ENCODE data around the gene CACNA1C.
"Not testable (repeated sequence)": the region's sequence is repeated elsewhere in the genome, so short reads cannot be mapped to it uniquely, and the experiment has no call there.

Gene CACNA1C

DNA sequence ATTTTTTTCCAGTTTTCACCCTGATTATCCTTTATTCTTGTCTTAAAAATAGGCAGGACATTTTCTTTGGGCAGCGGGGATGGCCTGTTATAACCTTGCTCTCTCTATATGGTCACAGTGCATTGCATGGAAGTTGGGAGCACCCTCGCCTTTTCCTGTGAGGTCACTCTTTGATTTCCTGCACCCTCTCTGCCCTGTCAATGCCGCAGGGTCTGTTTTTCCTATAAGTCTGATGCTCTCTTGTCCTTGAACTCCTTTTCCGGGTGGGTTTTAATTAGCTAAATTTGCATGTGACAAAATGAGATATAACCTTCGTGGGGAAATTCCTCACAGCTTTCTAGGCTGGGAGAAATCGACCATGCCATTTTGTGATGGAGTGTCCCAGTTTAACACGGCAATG is 194.3 kb downstream of the CACNA1C start:
- Histone ChIP-seq H3K27me3 (ENCODE audit: control insufficient read depth in 2 of 2, insufficient read depth in 2 of 2, low read length in 2 of 2) (no peaks in the 10 kb centered on the region), H3K9ac (ENCODE audit: low read depth in 1 of 2, low read length in 2 of 2) (no peak overlapping the region), H3K9me3 (ENCODE audit: control insufficient read depth in 2 of 2, low read length in 2 of 2) (no peaks in the 10 kb centered on the region), H3K27ac (ENCODE audit: low read depth in 2 of 2, low read length in 2 of 2) (no peak overlapping the region), H3K4me3 (ENCODE audit: low read length in 2 of 2) (no peak overlapping the region), H3K4me1 (ENCODE audit: control insufficient read depth in 2 of 2, insufficient read depth in 2 of 2, low read length in 2 of 2) (no peaks in the 10 kb centered on the region), H3K36me3 (ENCODE audit: control insufficient read depth in 2 of 2, insufficient read depth in 2 of 2, low read length in 2 of 2) (no peaks in the 10 kb centered on the region)

DNA sequence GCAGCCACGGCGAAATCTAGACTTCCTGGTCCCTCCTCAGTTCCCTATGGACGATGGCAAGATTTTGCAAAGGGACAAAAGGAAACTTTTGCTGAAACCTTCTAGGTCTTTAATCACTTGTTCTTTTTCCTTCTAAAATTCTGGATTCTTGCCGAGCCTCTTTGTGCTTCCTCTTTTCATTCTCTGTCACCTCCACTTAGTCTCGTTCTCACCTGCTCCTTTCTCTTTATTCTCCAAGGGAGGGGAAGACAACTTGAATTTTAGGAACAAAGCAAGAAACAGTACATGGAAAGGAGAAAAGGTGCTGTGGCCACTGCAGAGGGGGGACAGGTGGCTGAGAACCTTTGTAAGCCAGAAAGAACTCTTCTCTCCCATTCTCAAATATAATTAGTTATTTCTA is 194.8 kb downstream of the CACNA1C start:
- Histone ChIP-seq H3K27me3 (ENCODE audit: control insufficient read depth in 2 of 2, insufficient read depth in 2 of 2, low read length in 2 of 2) (no peaks in the 10 kb centered on the region), H3K36me3 (ENCODE audit: control insufficient read depth in 2 of 2, insufficient read depth in 2 of 2, low read length in 2 of 2) (no peaks in the 10 kb centered on the region), H3K4me1 (ENCODE audit: control insufficient read depth in 2 of 2, insufficient read depth in 2 of 2, low read length in 2 of 2) (no peaks in the 10 kb centered on the region), H3K9ac (ENCODE audit: low read depth in 1 of 2, low read length in 2 of 2) (no peak overlapping the region), H3K9me3 (ENCODE audit: control insufficient read depth in 2 of 2, low read length in 2 of 2) (no peaks in the 10 kb centered on the region), H3K27ac (ENCODE audit: low read depth in 2 of 2, low read length in 2 of 2) (no peak overlapping the region), H3K4me3 (ENCODE audit: low read length in 2 of 2) (no peak overlapping the region)

DNA sequence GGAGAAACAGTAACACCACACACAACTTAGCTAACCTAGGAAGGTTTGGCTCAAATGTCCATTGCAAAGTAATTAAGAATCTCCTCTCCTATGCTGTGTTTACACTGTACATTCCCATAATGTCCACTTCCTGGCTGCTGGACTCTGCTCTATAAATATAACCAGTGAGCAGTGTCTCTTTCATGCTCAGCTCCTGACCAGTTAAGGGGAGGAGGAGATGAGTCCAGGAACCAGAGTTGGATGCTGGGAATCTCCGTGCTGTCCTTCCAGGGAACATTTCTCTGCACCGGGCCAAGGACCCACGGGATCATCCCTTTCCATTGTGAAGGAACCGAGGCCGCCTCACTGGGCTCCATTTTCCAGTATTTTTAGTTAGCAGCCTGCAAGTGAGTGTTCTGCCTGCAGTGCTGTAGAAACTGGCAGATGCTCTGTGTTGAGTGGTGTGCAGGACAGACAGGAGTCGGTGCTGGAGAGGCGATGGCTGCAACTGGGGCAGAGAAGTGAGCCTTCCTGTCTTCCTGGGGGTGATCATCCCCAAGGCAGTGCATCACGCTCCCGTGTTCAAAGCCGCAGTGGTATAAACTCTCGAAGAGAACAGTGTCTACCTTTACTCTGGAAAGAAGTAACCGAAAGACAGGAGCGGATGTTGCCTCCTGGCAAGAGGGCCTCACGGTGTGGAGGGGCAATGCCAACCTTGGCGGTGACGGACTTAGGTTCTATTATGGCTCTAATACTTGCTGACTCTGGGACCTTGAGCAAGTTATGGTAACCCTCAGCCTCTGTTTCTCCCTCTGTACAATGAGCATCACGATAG is 195.5 kb downstream of the CACNA1C start:
- no peaks in the 10 kb centered on the region for H3K27me3 ChIP-seq (ENCODE audit: control insufficient read depth in 2 of 2, insufficient read depth in 2 of 2, low read length in 2 of 2)
- H3K9me3 ChIP-seq (ENCODE audit: control insufficient read depth in 2 of 2, low read length in 2 of 2), result no peaks in the 10 kb centered on the region
- no peaks in the 10 kb centered on the region for H3K4me1 ChIP-seq (ENCODE audit: control insufficient read depth in 2 of 2, insufficient read depth in 2 of 2, low read length in 2 of 2)
- no peaks in the 10 kb centered on the region for H3K36me3 ChIP-seq (ENCODE audit: control insufficient read depth in 2 of 2, insufficient read depth in 2 of 2, low read length in 2 of 2)
- no peak overlapping the region for H3K9ac ChIP-seq (ENCODE audit: low read depth in 1 of 2, low read length in 2 of 2)
- H3K4me3 ChIP-seq (ENCODE audit: low read length in 2 of 2), result no peak overlapping the region
- H3K27ac ChIP-seq (ENCODE audit: low read depth in 2 of 2, low read length in 2 of 2), result peak overlapping the region; percentile 2 to 49

DNA sequence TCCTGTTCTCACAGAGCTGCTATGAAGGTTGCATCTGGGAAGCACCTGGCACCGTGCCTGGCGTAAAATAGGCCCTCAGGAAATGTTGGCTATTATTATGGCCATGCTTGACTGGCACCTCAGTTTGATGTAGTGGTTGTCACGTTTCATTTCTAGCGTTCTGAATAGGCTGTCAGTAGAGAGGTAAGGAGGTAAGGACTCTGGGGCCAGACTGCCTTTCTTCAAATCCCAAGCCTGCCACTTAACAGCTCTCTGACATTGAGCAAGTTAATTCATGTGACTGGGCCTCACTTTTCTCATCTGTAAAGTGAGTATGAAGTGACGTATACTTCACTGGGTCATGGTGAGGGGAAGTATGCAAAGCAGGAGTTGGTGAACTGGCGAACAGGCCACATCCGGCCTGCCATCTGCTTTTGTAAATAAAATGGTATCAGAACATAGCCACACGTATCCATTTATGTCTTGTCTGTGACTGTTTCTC is 196.2 kb downstream of the CACNA1C start:
- no peaks in the 10 kb centered on the region for H3K27me3 ChIP-seq (ENCODE audit: control insufficient read depth in 2 of 2, insufficient read depth in 2 of 2, low read length in 2 of 2)
- H3K9me3 ChIP-seq (ENCODE audit: control insufficient read depth in 2 of 2, low read length in 2 of 2), result no peaks in the 10 kb centered on the region
- no peaks in the 10 kb centered on the region for H3K36me3 ChIP-seq (ENCODE audit: control insufficient read depth in 2 of 2, insufficient read depth in 2 of 2, low read length in 2 of 2)
- no peaks in the 10 kb centered on the region for H3K4me1 ChIP-seq (ENCODE audit: control insufficient read depth in 2 of 2, insufficient read depth in 2 of 2, low read length in 2 of 2)
- H3K9ac ChIP-seq (ENCODE audit: low read depth in 1 of 2, low read length in 2 of 2), result no peak overlapping the region
- no peak overlapping the region for H3K4me3 ChIP-seq (ENCODE audit: low read length in 2 of 2)
- H3K27ac ChIP-seq (ENCODE audit: low read depth in 2 of 2, low read length in 2 of 2), result peak overlapping the region; percentile 2 to 49

DNA sequence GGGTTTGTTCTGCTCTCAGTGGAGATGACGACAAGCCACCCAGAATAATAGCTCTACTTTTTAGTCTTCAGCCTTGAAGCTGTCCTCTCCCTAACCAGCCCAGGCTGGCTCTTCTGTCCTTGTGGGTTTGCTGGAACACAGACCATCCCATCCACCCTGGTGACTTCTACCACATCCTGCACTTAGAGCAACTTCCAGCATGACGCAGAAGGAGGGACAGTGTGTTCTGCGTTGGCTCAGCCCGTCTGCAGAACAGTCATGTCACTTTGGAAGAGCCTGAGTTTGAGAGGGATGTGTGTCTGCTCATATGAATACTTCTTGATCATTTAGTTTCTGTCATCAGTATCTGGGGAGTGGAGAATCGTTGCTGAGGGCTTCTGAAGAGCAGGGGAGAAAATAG is 198.0 kb downstream of the CACNA1C start:
- Histone ChIP-seq H3K9ac (ENCODE audit: low read depth in 1 of 2, low read length in 2 of 2) (no peak overlapping the region), H3K27ac (ENCODE audit: low read depth in 2 of 2, low read length in 2 of 2) (no peak overlapping the region), H3K27me3 (ENCODE audit: control insufficient read depth in 2 of 2, insufficient read depth in 2 of 2, low read length in 2 of 2) (no peaks in the 10 kb centered on the region), H3K36me3 (ENCODE audit: control insufficient read depth in 2 of 2, insufficient read depth in 2 of 2, low read length in 2 of 2) (no peaks in the 10 kb centered on the region), H3K9me3 (ENCODE audit: control insufficient read depth in 2 of 2, low read length in 2 of 2) (no peaks in the 10 kb centered on the region), H3K4me1 (ENCODE audit: control insufficient read depth in 2 of 2, insufficient read depth in 2 of 2, low read length in 2 of 2) (no peaks in the 10 kb centered on the region), H3K4me3 (ENCODE audit: low read length in 2 of 2) (no peak overlapping the region)

DNA sequence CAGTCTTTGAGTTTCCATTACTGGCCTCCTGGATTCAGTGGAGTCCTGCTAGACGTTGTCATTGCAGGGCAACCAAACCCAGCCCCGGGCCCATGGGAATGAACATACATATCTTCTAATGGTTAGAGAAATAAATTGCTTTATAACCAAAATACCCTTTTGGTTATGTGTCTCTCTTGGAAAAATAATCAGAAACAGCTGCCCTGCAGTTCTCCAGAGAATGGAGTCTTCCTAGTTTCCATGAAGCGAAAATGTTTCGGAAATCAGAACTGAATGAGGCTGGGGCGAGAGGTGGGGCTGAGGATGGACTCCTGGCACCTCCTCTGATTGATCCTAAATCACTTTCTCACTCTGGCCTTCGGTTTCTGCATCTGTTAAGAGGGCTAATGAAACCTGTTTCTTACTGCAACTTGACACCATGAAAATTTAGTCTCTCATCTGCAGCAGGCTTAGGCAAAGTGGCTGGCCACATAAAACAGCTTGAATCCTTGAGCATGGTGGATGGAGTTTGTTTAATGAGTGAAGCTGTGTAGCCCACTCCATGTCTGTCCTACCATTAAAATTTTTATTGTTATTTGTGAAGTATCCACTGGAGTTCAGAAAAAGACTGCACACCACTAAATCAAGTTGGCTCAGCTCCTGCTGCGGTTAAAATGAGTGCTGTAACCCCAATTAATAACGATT is 198.9 kb downstream of the CACNA1C start:
- H3K27ac ChIP-seq (ENCODE audit: low read depth in 2 of 2, low read length in 2 of 2), result no peak overlapping the region

DNA sequence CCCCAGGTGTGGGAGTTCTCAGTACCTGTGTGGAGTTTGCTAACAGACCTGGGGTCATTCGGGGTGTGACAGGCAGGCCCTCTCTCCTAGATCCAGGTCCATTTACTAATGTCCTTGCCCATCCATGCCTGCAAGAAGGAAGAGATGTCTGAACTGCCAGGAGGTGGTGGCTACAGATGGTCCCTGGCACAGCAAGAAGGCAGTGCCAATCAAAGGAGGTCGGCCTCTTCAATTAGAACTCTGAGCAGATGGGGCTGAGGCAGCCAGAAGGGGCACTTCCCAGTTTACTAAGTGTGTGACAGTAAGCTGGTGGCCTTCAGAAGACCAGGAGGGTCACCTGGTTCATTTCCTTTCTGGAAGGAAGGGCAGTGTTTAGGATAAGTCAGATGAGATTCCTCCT is 202.5 kb downstream of the CACNA1C start:
- no peak overlapping the region for H3K9ac ChIP-seq (ENCODE audit: low read depth in 1 of 2, low read length in 2 of 2)
- no peaks in the 10 kb centered on the region for H3K4me1 ChIP-seq (ENCODE audit: control insufficient read depth in 2 of 2, insufficient read depth in 2 of 2, low read length in 2 of 2)
- no peaks in the 10 kb centered on the region for H3K36me3 ChIP-seq (ENCODE audit: control insufficient read depth in 2 of 2, insufficient read depth in 2 of 2, low read length in 2 of 2)
- no peaks in the 10 kb centered on the region for H3K27me3 ChIP-seq (ENCODE audit: control insufficient read depth in 2 of 2, insufficient read depth in 2 of 2, low read length in 2 of 2)
- no peak overlapping the region for H3K4me3 ChIP-seq (ENCODE audit: low read length in 2 of 2)
- no peaks in the 10 kb centered on the region for H3K9me3 ChIP-seq (ENCODE audit: control insufficient read depth in 2 of 2, low read length in 2 of 2)
- H3K27ac ChIP-seq (ENCODE audit: low read depth in 2 of 2, low read length in 2 of 2), result no peak overlapping the region

More for the DNA sequence above, 198.9 kb downstream of the CACNA1C start:
- Histone ChIP-seq H3K4me3 (ENCODE audit: low read length in 2 of 2) (no peak overlapping the region), H3K36me3 (ENCODE audit: control insufficient read depth in 2 of 2, insufficient read depth in 2 of 2, low read length in 2 of 2) (no peaks in the 10 kb centered on the region), H3K27me3 (ENCODE audit: control insufficient read depth in 2 of 2, insufficient read depth in 2 of 2, low read length in 2 of 2) (no peaks in the 10 kb centered on the region), H3K4me1 (ENCODE audit: control insufficient read depth in 2 of 2, insufficient read depth in 2 of 2, low read length in 2 of 2) (no peaks in the 10 kb centered on the region), H3K9me3 (ENCODE audit: control insufficient read depth in 2 of 2, low read length in 2 of 2) (no peaks in the 10 kb centered on the region), H3K9ac (ENCODE audit: low read depth in 1 of 2, low read length in 2 of 2) (no peak overlapping the region)

DNA sequence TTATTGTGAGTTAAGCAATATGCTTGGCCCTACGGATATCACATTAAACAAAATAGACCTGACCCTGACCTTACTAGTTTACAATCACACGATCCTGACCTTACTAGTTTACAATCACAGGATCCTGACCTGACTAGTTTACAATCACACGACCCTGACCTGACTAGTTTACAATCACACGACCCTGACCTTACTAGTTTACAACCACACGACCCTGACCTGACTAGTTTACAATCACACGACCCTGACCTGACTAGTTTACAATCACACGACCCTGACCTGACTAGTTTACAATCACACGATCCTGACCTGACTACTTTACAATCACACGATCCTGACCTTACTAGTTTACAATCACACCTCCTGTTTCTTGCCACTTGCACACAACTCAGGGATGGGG is 202.9 kb downstream of the CACNA1C start:
- not testable (repeated sequence) for H3K9ac ChIP-seq (ENCODE audit: low read depth in 1 of 2, low read length in 2 of 2); H3K4me3 ChIP-seq (ENCODE audit: low read length in 2 of 2); H3K9me3 ChIP-seq (ENCODE audit: control insufficient read depth in 2 of 2, low read length in 2 of 2); H3K36me3 ChIP-seq (ENCODE audit: control insufficient read depth in 2 of 2, insufficient read depth in 2 of 2, low read length in 2 of 2); H3K4me1 ChIP-seq (ENCODE audit: control insufficient read depth in 2 of 2, insufficient read depth in 2 of 2, low read length in 2 of 2); H3K27me3 ChIP-seq (ENCODE audit: control insufficient read depth in 2 of 2, insufficient read depth in 2 of 2, low read length in 2 of 2); H3K27ac ChIP-seq (ENCODE audit: low read depth in 2 of 2, low read length in 2 of 2)

DNA sequence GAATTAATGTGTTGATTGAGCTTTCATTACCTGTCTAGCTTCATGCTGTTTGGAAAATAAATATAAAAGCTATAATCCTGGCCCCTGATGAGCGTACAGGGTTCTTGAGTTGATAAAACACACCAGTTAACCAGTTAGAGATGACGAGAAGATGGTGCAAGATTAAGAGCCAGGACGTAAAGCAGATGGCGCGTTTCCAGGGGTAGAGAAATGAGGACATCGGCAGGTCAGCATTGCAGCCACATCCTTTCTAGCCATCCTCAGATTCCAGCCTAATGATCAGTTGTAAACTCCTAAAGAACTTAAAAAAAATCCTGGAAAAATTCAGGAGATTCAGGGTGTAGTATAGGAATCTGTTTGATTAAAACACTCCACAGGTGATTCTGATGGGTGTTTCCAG is 203.7 kb downstream of the CACNA1C start:
- no peak overlapping the region for H3K27ac ChIP-seq (ENCODE audit: low read depth in 2 of 2, low read length in 2 of 2)
- no peaks in the 10 kb centered on the region for H3K27me3 ChIP-seq (ENCODE audit: control insufficient read depth in 2 of 2, insufficient read depth in 2 of 2, low read length in 2 of 2)
- H3K36me3 ChIP-seq (ENCODE audit: control insufficient read depth in 2 of 2, insufficient read depth in 2 of 2, low read length in 2 of 2), result no peaks in the 10 kb centered on the region
- no peak overlapping the region for H3K4me3 ChIP-seq (ENCODE audit: low read length in 2 of 2)
- no peaks in the 10 kb centered on the region for H3K9me3 ChIP-seq (ENCODE audit: control insufficient read depth in 2 of 2, low read length in 2 of 2)
- H3K4me1 ChIP-seq (ENCODE audit: control insufficient read depth in 2 of 2, insufficient read depth in 2 of 2, low read length in 2 of 2), result no peaks in the 10 kb centered on the region
- no peak overlapping the region for H3K9ac ChIP-seq (ENCODE audit: low read depth in 1 of 2, low read length in 2 of 2)

DNA sequence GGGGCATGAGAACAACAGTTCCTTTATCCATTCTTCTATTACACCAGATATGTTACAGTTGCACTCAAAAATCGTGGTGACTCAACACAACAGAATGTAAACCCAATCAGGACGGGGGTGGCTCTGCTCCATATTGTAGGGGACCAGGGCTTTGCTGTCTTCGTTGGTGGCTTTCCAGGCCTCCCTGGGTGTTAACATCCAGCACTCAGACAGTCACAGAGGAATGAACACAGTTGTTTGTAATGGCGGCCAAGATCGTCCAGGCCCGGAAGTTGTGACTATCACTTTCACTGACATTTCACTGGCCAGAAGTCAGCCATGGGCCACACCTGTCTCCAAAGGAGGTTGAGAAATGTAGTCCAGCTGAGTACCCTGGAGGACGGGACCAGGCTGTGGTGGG is 204.1 kb downstream of the CACNA1C start:
- Histone ChIP-seq H3K27me3 (ENCODE audit: control insufficient read depth in 2 of 2, insufficient read depth in 2 of 2, low read length in 2 of 2) (no peaks in the 10 kb centered on the region), H3K27ac (ENCODE audit: low read depth in 2 of 2, low read length in 2 of 2) (no peak overlapping the region), H3K4me1 (ENCODE audit: control insufficient read depth in 2 of 2, insufficient read depth in 2 of 2, low read length in 2 of 2) (no peaks in the 10 kb centered on the region), H3K36me3 (ENCODE audit: control insufficient read depth in 2 of 2, insufficient read depth in 2 of 2, low read length in 2 of 2) (no peaks in the 10 kb centered on the region), H3K9me3 (ENCODE audit: control insufficient read depth in 2 of 2, low read length in 2 of 2) (no peaks in the 10 kb centered on the region), H3K9ac (ENCODE audit: low read depth in 1 of 2, low read length in 2 of 2) (no peak overlapping the region), H3K4me3 (ENCODE audit: low read length in 2 of 2) (no peak overlapping the region)
